SHP77 (cell line): ENCODE data around the gene CIRBP.

Experiments used
- DNase-seq, 2 experiments: peaks; one replicate each; lab custom pipeline; 2025; lab: John Stamatoyannopoulos, UW

CIRBP gene

DNA sequence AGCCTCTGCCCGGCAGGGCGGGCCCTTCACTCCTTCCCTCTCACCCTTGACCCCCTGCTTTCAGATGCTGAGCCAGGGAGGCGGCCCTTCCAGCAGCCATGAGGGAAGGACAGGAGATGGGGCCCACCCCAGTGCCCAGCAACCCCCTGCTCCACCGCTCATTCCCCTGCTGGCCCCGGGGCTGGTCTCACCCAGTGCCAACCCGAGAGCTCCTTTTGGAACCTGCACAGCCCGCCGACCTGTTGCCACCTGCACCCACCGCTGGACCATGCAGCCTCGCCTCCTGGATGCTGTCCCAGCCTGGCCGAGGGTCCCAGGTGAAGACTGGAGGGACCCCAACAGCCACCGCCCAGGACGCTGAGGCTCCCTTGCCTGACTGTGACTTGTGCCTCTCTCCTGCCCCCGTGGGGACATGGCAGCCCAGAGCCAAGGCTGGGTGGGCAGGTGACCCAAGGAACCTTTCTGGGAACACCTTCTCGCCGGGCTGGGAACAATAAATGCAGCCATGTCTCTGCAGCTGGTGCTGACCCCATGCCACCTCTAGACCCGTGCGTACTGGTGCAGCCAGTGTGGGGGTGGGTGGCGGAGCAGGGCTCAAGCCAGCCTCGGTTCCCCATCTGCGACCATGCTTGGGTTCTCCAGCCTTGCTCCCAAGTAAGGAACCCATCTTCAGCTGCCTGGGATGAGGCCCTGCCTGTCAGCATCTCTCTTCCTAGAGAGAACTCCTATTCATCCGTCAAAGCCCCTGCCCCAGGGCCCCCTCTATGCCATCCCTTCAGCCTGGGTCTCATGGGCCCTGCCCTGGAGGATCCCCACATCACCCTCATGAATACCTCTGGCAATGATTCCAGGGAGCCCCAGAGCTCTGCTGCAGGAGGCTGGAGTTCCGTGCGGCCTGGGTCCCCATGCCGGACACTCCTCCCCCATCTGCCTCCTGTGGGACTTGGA, 9.9 kb downstream of the CIRBP start:
- DNase-seq, result no peak

DNA sequence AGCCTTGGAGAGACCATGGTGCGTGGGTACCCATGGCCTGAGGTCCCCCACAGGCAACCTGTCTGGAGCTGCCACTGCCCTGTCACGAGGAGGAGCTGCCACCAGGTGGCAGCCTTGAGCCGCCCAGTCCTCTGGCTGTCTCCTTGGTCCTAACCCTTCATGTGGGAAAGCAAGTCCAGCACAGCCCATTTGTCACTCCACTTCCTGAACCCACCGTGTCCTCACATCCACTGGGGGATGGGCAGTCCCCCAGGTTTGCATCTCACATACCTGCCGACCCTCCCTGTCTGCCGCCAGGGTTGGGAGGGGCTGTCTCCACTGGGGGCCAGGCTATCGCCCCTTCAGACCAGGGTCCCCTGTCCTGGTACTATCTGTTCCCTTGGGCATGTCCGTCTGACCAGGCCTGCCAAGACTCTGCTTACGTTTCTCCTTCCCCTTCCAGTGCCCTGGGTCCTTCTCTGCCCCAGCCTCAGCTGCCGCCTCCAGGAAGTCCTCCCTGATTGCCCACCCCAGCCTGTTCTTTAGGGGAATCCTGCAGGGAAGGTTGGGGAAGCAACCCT, 10.7 kb downstream of the CIRBP start:
- peak; percentile 50 to 72 for DNase-seq

DNA sequence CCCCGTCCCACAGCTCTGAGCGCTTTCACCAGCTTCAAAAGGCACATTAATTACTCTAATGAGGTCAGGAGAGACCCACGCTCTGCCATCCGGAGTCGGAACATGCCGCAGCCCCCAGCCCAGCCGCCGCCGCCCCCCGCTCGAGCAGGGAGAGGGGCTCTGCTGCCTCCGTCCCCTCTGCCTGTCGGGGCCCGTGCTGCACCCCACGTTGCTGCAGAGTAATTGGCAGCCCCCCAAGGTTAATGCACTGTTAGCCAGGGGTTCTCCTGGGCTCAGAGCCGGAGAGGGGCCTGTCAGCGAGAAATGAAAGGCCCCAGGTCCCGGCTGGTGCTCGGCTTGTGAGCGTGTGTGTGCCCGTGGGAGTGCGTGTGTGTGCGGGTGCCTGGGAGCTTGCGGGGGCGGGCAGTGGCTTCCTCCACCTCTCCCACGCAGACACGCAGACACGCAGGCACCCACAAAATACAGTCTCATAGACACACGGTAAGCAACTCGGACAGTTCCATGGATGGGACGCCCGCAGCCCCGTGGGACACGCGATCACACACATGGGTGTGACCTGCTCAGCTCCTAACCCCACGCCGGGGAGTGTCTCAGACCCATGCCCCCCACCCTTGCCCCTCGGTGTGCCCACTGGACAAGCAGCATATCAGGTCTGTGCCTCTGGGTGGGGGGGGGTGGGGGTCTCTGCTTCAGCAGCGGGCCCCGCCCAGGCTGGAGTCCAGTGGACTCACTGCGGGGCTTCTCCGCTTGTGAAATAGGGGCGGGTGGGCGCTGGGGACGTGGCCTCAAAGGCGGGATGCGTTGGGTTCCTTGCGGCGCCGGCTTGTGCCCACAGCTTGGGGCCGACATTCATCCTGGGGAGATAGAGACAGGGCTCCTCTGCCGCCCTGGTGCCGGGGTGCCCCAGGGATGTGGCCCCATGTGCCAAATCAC, 11.8 kb downstream of the CIRBP start:
- no peak for DNase-seq

DNA sequence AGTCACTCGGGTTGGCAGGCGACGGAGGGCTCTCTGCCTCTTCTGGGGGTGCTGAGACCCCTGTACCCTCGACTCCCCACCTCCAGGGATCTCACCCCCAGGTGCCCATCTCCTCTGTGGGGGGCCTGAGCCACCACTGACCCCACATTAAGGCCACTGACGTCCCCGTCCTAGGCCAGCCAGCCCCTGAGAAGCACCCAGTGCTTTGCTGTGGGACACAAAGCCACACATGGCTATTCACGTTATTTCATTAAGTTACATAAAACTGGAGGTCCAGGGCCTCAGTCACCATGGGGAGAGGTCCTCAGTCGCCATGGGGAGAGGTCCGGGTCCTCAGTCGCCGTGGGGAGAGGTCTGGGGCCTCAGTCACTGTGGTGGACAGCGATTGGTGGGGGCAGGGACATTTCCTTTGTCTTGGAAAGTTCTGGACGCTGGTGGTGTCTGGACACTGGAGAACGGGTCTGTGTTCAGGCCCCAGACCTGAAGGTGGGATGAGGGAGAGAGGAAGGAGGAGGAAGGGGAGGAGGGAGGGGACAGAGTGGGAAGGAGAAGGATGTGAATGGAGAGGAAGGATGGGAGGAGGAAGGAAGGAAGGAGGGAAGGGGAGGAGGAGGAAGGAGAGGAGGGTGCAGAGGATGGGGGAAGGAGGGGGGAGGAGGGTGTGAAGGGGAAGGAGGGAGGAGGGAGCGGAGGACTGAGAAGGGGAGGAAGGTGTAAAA, 12.6 kb downstream of the CIRBP start:
- no peak for DNase-seq

DNA sequence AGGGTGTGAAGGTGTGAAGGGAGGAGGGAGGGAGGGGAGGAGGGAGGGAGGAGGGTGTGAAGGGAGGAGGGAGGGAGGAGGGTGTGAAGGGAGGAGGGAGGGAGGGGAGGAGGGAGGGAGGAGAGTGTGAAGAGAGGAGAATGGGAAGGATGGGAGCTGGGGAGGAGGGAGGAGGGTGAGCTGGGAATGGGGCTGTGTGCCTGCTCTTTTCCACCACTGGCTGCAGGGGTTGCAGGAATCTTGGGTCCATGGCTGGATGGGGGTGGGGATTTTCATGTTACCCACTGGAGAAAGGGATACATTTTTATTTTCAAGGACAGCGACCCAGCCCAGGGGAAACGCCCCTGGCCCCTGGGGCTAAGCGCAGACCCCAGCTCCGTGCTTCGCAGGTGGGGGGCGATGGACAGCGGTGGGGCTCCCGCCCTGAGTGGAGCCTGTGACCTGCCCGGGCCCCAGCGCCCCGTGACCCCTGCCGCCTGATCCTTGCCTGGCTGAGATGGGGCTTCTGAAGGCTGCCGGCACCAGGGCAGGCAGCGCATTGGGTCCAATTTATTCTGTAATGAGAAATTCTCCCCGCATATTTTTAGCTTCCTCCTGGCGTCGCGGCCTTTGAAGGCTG, 13.6 kb downstream of the CIRBP start:
- DNase-seq, result no peak

DNA sequence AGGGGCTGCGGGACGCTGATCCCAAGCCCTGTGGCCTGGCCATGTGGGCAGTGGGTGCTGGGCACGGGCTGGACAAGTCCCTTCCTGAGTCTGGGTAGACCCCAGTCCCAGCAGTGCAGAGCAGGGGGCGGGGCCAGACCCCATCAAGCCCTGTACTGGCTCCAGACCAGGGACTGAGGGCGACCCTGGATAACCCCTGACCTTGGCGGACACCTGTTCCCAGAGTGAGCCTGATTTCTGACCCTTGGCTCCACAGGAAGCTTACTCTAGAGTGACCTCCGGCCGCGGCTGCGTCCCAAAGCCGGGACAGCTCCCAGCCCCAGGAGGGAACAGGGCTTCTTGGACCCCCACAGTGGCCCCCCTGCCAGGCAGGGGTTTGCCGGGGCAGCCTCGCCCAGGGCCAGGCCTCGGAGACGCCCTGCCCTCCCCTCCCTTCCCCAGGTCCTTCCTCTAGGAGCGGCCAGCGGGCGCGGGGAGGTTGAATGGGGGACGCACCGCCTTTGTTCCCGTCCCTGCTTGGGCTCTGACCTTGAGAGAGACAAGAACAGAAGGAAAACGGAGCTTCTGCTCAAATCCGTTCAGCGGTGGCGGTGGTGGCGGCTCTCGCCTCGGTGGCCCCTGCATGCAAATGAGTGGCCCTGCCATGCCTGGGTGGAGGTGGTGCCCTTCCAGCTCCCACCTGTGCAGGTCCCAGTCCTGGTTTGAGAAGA, 14.2 kb downstream of the CIRBP start:
- no peak for DNase-seq

DNA sequence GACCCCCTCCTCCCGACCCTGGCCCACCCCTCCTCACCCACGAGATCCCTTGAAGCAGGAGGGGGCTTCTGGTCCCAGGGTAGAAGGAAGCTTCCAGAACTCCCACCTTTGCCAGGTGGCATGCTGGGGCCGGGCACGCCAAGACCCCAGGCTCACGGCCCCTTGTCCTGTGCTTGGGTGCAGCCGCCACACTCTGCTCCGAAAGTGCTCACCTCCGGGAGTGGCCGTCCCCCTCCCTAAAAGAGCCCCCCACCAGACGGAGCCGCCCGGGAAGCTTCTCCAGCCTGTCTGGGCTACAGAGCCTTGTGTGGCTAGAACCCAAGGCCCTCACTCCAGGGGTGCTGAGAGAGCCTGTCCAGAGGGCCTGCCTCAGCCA, 14.8 kb downstream of the CIRBP start:
- DNase-seq, result no peak

DNA sequence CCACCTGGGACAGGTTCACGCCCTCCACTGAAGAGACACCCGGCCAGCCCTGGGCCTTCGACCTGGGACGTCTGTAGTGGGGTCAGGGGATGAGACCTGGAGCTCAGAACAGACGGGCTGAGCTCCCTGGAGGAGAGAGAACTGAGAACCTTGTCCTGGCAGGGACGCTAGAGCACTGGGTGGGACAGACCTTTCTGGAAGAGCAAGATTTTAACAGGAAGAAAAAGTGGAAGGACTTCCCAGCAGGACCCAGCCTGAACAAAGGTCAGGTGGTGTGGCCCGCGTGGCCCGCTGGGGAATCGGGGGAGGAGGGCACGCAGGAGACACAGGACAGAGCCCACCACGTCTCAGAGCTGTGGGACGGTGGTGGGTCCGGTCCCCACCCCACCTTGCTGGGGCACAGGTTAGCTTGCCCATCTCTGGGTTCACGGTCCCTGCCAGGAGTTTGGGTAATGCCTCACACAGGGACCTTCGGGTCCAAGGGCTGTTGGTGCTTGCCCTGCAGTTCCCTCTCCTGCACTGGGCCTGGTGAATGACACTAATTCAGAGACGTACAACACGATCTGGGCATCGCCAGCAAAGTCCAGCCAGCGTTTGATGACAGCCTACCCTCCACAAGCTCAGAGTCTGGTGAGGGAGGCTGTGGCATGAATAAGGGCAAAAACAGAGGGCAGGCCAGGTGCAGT, 15.3 kb downstream of the CIRBP start:
- DNase-seq, result no peak

DNA sequence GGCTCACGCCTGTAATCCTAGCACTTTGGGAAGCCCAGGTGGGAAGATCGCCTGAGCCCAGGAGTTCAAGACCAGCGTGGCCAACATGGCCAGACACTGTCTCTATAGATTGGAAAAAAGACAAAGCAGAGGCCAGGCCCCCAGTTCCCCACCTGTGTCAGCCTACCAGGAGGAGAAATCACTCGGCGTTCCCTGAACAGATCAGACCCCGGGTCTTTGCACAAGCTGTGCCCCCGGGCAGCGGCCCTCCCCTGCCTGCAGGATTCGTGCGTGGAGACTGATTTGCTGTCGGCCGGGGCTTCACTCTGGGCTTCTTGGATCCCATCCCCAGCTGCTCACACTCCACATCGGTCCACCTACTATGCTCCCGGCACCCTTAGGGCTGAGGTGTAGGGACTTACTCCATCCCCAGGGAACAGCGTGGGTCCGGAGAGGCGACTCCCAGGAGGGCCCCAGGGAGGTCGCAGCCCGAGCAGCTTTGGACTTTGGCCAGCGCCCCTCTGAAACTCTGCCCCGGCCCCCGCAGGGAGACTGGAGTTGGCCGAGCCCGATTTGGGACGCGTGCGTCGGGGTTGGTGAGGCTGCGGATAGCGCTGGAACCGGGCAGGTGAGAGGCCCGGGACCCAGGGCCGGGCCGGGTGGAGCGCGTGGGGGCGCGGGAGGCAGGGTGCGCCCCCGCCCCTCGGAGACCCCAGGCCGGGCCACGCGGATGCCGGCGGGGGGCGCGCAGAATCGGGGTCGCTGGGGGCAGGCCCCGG, 16.0 kb downstream of the CIRBP start:
- DNase-seq, result no peak

DNA sequence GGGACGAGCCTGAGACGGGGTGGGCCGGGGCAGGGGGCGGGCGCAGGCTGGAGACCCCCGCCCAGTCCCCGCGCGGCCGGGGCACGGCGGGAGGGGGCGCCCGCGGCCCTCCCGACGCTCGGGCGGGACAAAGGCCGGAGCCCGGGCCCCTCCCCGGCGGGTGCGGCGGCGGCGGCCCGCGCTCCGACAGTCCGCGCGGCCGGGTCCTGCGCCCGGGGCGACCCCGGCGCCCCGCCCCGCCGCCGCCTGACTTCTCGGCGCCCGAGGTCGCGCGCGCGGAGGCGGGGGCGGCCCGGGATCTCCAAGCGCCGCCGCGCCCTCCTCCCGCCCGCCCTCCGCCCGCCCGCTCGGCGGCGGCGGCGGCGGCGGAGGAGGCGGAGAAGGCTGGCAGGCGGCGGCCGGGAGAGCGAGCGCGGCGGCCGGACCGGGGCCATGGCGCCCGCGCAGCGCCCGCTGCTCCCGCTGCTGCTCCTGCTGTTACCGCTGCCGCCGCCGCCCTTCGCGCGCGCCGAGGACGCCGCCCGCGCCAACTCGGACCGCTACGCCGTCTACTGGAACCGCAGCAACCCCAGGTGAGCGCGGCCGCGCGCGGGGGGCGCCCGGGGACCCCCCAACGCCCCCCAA, 16.7 kb downstream of the CIRBP start, which contains the start of gene EFNA2:
EFNA2 (plus strand) TSS at position 137 of the 624 bp plus-strand sequence; CDS start at position 433, 296 bp downstream.
- no peak for DNase-seq

DNA sequence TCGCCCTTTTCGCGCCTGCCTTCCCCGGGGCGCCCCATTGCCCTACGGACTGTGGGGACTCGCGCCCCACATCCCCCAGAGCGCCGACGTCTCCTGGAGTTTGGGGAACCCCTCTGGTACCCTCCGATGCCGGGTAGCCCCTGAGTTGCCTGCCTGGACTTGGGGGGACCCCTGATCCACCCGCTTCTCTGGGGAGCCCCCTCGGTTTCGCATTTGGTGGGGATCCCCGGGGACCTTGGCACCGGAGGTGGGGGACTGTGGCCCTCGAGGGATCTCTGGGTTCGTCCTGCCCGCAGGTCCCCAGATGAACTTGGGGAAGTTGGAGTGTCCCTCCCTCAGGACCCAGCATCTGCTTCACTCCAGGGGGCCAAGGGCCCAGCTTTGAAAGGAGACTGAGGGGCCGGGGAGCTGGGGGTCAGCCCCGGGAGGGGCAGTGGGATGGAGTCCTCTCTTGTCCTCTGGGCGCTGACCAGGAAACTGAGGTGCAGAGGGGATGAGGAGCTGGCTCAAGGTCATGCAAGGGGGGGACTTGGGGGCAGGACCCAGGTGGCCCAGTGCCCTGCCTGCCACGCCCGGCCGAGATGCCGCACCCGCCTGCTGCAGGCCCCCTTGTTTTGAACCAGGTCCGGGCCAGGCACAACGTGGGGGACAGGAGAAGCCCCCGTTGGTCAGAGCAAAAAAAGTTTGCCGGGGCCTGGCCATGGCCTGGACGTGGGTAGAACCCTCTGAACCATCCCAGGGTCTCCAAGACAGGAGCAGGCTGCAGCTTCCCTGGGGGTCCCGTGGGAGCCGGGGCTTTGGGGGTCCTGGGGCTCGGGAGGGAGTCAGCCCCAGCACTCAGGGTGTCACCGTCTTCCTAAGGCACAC, 17.6 kb downstream of the CIRBP start:
- DNase-seq, result no peak

DNA sequence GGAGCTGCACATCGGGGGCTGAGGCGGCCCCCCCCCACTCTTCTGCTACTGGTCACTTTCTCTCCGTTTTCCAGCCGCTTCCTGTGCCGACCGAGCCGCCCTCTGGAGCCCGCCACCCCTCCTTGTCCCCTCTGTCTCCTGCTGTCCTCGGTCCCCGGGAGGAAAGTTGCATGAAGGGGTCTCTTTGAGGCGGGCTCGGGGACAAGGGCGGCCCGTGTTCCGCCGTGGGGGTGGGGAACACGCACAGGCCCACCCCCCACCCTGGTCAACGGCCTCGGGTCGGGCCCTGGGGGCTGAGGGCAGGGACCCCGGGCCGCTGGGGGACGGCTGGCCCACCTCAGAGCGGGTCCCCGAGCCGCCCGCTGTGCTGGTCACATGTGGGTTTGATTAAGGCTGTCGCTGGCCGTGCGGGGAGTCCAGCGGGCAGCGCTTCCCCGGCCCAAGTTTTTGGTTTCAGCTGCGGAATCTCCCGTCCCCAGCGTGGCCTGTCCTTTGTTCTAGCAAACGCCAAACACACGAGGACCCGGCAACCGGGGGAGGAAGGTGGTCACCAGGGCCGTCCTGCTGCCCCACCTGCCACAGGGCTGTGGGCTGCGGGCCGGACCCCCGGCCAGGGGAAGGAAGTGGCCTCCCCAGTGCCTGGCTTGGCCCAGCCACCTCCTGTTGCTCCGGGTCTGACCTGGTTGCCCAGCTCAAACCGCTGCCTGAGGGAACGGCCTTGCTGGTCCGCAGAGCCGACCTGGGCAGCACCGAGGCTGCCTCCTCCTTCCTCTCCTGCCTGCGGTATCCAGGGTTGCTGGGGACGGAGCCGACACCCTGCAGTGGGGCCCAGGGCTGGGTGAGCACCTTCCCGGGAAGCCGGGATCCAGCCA, 18.5 kb downstream of the CIRBP start:
- DNase-seq, result no peak

DNA sequence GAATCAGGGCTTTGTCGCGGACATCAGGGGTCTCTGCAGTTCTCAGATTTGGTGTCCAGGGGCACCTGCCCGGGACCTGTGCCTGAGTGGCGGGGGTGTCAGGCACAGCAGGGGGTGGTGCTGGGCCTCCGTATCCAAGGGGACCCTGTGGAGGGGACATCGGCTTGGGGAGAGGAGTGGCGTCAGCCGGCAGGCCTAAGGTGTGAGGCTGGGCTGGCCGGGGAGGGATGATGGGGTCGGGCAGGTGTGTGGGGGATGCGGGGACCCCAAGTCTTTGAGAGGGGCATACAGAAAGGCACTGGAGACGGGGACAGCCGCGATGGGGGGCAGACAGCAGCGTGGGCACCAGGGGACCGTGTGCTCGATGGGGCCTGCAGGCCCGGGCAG, 19.1 kb downstream of the CIRBP start:
- DNase-seq, result no peak

DNA sequence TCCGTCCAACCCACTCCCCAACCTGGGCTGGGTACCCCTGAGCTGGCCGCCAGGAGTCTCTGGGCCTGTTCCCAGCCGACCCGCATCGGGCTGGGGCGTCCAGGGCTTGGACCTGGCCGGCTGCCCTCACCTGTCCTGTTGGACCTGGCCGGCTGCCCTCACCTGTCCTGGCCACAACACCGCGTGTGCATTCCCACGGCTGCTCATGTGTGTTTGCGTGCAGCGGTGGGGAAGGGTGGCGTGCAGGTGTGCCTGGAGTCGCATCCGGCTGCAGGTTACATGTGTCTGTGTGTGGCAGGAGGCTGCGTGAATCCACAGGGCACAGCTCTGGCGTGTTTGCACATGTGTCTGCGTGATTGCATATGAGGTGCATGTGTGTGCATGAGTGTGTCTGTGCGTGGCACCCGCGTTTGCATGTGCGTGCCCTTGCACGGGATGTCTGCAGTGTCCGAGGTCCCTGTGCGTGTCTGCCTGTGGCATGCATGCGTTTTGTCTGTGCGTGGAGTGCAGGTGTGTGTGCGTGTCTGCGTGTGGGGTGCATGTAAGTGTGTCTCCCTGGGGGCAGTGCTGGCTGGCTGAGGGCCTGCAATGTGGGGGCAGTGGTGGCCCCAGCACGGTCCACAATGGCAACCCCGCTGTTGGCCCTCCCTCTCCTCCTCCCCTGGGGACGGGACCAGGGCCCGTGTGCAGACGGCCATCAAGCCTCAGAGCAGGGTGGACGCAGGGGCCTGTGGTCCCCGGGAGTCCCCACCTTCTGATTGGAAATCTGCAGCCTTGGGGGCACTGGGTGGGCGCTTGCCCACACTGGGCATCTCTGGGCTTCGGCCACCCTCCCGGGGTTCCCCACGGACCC, 19.9 kb downstream of the CIRBP start:
- no peak for DNase-seq

DNA sequence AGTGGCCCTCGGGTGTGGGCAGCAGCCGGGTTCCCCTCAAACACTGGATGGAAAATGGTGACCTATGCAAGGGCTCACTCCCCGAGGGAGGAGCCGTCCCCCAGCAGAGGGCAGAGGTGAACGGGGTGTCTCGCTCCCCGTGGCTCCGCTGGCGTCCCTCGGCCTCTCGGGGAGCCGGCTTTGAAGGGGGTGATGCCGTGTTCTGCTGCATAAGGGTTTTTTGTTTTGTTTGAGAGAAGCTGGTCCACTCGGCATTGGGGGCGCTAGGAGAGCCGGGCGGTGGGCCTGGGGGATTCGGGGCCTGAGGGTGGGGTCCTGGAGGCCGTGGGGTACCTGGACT, 20.5 kb downstream of the CIRBP start:
- no peak for DNase-seq

DNA sequence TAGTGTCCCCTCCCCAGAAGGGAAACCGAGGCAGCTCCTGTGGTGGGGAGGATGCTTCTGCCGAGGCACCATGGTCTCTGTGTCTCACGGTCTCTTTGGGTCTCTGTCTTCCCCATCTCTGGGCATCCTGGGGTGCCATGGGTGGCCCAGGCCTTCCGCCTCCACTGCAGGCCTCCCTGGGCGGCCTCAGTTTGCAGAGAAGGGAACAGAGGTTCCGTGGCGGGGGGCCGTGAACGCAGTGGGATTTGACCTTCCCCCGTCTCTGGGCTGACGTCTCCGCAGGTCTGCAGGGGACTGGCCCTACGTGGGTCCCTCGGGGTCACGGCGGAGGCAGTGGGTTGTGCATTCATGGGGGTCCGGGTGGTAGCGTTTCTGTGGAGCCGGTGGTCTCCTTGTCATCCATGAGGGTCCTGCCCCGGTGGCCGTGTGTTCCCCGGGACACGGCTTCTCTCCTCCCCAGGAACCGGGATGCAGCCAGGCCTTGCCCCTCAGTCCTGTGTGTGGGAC, 21.1 kb downstream of the CIRBP start:
- DNase-seq, result no peak
